ENCODE measurements around the gene SLX4IP. TPM values are rescaled to one million over a fixed set of nuclear protein-coding genes. Genes with fewer than 3 reads are reported as not detected.

The SLX4IP gene
- total and polyA plus RNA-seq, 2 donors (not counting 3 experiments of a cell fraction or from before 2014, with no cell fraction given), result 1.9 to 4.5 TPM

- peak overlapping the region; percentile 57 for H2AFZ ChIP-seq (ENCODE audit: low read depth, low read length)
- no peaks in the 10 kb centered on the region for H3K36me3 ChIP-seq (ENCODE audit: control insufficient read depth in 2 of 2, extremely low read depth in 1 of 2, insufficient read depth in 2 of 2, low read length in 2 of 2)
- no peaks in the 10 kb centered on the region for H4K20me1 ChIP-seq (replicated peaks; ENCODE audit: control insufficient read depth, extremely low read depth, insufficient read depth, low read length)
- no peaks in the 10 kb centered on the region for H3K79me2 ChIP-seq (ENCODE audit: control insufficient read depth, insufficient read depth, low read length)
- CTCF ChIA-PET, result no interaction called here
- POLR2A ChIA-PET, result no interaction called here
- peak overlapping the region; percentile 98 for H3K27ac ChIP-seq (ENCODE audit: insufficient read depth, low read depth, low read length)
- peak overlapping the region in 1 of 3 experiments; percentile 45 for H3K4me3 ChIP-seq (replicated peaks in 1 of 3; ENCODE audit: insufficient read depth in 1 of 3, low read depth in 1 of 3, low read length in 3 of 3)
- DNase-seq (ENCODE audit: low read depth, low spot score), result peak; percentile 88
- peak overlapping the region; percentile 71 for H3K4me2 ChIP-seq (ENCODE audit: insufficient read depth, low read length)
- H3K9ac ChIP-seq (replicated peaks; ENCODE audit: extremely low read depth, insufficient read depth, low read length), result peak overlapping the region; percentile 75
- H3K9me1 ChIP-seq (replicated peaks; ENCODE audit: control insufficient read depth, extremely low read depth, insufficient read depth, low read length), result no peaks in the 10 kb centered on the region
- TSS peak; percentile 78 for BruUV-seq (replicated peaks)
- H3K27me3 ChIP-seq (ENCODE audit: control insufficient read depth in 2 of 2, insufficient read depth in 2 of 2, low read length in 2 of 2), result no peaks in the 10 kb centered on the region
- dilution Hi-C loops (cut with MboI; ENCODE audit: extremely low pct_ligation_motif_present, low sequenced_read_pairs) (no loop called here), intact Hi-C loops (cut with micrococcal nuclease) (loop anchor here (1.0 to 5.0 kb wide), 5 partner anchors 72 to 464 kb away; partner anchors contain the start of genes MKKS and SLX4IP)
- TF ChIP-seq POLR2A (IDR thresholded peaks at IDR 0.05; ENCODE audit: low read depth, low read length) (no peak), POLR2AphosphoS5 (IDR thresholded peaks at IDR 0.05; ENCODE audit: insufficient read depth, low read depth, low read length) (peak; percentile 54), FOS (IDR thresholded peaks at IDR 0.05; ENCODE audit: borderline replicate concordance, insufficient read depth, low read length) (peak; percentile 58), GATA2 (IDR thresholded peaks at IDR 0.05; ENCODE audit: insufficient read depth, insufficient read length, low read depth, low read length) (peak; percentile 9), MYC (IDR thresholded peaks at IDR 0.05; ENCODE audit: low read depth, low read length) (no peak), MAX (IDR thresholded peaks at IDR 0.05; ENCODE audit: insufficient read depth, insufficient read length) (no peak), EZH2 (IDR thresholded peaks at IDR 0.05; ENCODE audit: borderline replicate concordance, low read depth, low read length, severe bottlenecking) (no peak), JUN (IDR thresholded peaks at IDR 0.05; ENCODE audit: borderline replicate concordance, insufficient read depth, insufficient read length, low read depth) (peak; percentile 66)
- TF ChIP-seq, protein P1, sequence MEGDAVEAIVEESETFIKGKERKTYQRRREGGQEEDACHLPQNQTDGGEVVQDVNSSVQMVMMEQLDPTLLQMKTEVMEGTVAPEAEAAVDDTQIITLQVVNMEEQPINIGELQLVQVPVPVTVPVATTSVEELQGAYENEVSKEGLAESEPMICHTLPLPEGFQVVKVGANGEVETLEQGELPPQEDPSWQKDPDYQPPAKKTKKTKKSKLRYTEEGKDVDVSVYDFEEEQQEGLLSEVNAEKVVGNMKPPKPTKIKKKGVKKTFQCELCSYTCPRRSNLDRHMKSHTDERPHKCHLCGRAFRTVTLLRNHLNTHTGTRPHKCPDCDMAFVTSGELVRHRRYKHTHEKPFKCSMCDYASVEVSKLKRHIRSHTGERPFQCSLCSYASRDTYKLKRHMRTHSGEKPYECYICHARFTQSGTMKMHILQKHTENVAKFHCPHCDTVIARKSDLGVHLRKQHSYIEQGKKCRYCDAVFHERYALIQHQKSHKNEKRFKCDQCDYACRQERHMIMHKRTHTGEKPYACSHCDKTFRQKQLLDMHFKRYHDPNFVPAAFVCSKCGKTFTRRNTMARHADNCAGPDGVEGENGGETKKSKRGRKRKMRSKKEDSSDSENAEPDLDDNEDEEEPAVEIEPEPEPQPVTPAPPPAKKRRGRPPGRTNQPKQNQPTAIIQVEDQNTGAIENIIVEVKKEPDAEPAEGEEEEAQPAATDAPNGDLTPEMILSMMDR (IDR thresholded peaks at IDR 0.05; ENCODE audit: extremely low read depth in 1 of 2, insufficient read depth in 1 of 2, low read depth in 1 of 2, low read length in 2 of 2), result no peak
- H3K9me3 ChIP-seq (replicated peaks; ENCODE audit: control insufficient read depth, insufficient read depth, low read length), result no peaks in the 10 kb centered on the region
- peak; percentile 81 for FAIRE-seq
- H3K4me1 ChIP-seq (ENCODE audit: control insufficient read depth, extremely low read depth, insufficient read depth, low read length), result peaks cover 27% of the 10 kb centered on the region
These were observed 105.8 kb downstream of the SLX4IP start for GRCh38 chr20:10540636-10541493.
